HEK293T (cell line): ENCODE data around the gene POPDC2.

Experiments used
- BHLHE40 ChIP-seq: fragments of 450-650 bp; IDR thresholded peaks from 2 replicates; pipeline ENCODE4 v1.6.1; 2016; ENCODE audit warnings: mild to moderate bottlenecking, moderate library complexity, borderline replicate concordance
- CTBP1 ChIP-seq: fragments of 450-650 bp; IDR thresholded peaks from 2 replicates; pipeline ENCODE4 v1.6.1; 2016; ENCODE audit warnings: borderline replicate concordance
- ELF4 ChIP-seq: fragments of 450-650 bp; IDR thresholded peaks from 2 replicates; pipeline ENCODE4 v1.6.1; 2017; ENCODE audit warnings: antibody characterized with exemption
- FOXA1 ChIP-seq: fragments of 450-650 bp; IDR thresholded peaks from 2 replicates; pipeline ENCODE4 v1.6.1; 2016; ENCODE audit warnings: mild to moderate bottlenecking
- FOXK2 ChIP-seq: fragments of 450-650 bp; IDR thresholded peaks from 2 replicates; pipeline ENCODE4 v1.6.1; 2016; ENCODE audit warnings: mild to moderate bottlenecking
- FOXM1 ChIP-seq: fragments of 450-650 bp; IDR thresholded peaks from 2 replicates; pipeline ENCODE4 v1.6.1; 2017; ENCODE audit warnings: mild to moderate bottlenecking, borderline replicate concordance
- SP1 ChIP-seq: fragments of 450-650 bp; IDR thresholded peaks from 2 replicates; pipeline ENCODE4 v1.6.1; 2017
- SUZ12 ChIP-seq: fragments of 450-650 bp; IDR thresholded peaks from 2 replicates; pipeline ENCODE4 v1.6.1; 2016; ENCODE audit warnings: mild to moderate bottlenecking
- ZNF384 ChIP-seq: fragments of 450-650 bp; IDR thresholded peaks from 2 replicates; pipeline ENCODE4 v1.6.1; 2016
- TF ChIP-seq, protein P1 (sequence below): fragments of 450-650 bp; IDR thresholded peaks from 2 replicates; pipeline ENCODE4 v1.6.1; 2016

DNA sequence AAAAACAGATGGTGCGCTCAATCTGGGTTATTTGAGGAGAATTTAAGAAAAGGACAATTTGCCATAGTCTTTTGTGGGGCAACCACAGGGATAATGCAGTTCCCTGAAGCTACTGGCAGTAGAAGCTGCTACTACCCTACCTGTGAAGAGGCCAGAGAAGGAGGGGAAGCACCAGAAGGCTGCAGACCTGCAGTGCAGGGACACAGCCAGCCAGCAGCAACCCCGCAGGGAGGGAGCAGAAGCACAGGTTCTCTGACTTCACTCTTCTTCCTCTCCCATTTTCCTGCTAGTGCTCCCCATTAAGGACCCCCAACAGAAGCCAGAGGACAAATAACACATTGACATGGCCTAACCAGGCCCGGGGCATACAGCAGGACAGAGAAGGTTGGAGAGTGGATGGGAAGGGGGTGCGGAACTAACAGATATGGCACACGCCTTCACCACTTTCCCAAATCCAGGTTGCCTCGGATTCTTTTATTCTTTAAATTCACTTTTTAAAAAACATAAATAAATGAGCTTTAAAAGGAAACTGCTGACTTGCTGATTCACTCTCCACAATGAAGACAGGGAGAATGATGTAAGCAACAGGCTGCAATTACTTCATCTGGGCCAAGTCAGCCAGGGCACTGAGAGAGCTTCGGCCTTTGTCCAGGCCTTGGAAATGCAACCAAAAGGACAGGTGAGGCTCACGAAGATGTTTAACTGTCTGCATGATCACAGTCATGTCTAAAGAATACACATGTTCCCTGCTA is 30.1 kb downstream of the POPDC2 start:
- TF ChIP-seq ELF4 (no peak), BHLHE40 (no peak), ZNF384 (no peak), FOXK2 (no peak), SP1 (no peak), FOXA1 (no peak), FOXM1 (no peak), CTBP1 (no peak), SUZ12 (no peak)
- TF ChIP-seq, protein P1, sequence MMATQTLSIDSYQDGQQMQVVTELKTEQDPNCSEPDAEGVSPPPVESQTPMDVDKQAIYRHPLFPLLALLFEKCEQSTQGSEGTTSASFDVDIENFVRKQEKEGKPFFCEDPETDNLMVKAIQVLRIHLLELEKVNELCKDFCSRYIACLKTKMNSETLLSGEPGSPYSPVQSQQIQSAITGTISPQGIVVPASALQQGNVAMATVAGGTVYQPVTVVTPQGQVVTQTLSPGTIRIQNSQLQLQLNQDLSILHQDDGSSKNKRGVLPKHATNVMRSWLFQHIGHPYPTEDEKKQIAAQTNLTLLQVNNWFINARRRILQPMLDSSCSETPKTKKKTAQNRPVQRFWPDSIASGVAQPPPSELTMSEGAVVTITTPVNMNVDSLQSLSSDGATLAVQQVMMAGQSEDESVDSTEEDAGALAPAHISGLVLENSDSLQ: no peak
